ENCODE results near the gene ADPRH.

DNA sequence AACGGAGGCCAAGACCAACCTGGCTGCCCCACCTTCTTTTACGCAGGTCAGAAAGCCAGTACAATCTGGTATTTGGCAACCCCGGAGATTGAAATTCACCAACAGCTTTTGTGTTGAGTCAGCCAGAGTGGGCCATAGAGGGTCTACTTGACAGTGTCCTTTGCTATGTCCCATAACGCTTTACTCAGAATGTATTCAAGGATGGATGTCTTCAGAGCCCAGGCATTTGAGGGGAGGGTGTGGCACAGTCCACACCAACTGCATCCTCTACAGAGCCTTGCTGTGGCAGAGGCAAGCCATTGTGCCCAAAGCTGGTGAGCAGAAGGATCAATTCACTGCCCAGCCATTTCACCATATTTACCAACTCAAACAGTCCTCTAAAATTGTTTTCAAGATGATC lies 36.8 kb downstream of the ADPRH start:
- no peak for TF ChIP-seq EZH2phosphoT487 (IDR thresholded peaks at IDR 0.05)
- TF ChIP-seq, protein P1, sequence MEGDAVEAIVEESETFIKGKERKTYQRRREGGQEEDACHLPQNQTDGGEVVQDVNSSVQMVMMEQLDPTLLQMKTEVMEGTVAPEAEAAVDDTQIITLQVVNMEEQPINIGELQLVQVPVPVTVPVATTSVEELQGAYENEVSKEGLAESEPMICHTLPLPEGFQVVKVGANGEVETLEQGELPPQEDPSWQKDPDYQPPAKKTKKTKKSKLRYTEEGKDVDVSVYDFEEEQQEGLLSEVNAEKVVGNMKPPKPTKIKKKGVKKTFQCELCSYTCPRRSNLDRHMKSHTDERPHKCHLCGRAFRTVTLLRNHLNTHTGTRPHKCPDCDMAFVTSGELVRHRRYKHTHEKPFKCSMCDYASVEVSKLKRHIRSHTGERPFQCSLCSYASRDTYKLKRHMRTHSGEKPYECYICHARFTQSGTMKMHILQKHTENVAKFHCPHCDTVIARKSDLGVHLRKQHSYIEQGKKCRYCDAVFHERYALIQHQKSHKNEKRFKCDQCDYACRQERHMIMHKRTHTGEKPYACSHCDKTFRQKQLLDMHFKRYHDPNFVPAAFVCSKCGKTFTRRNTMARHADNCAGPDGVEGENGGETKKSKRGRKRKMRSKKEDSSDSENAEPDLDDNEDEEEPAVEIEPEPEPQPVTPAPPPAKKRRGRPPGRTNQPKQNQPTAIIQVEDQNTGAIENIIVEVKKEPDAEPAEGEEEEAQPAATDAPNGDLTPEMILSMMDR (IDR thresholded peaks at IDR 0.05) = no peak

All from neural progenitor cell (in vitro differentiated cells).